GM21515 (cell line): ENCODE measurements around the gene MYCBPAP.

Source experiments
- ATAC-seq: cut with Tn5 transposase; IDR thresholded peaks from one replicate; pipeline ENCODE4 v1.9.1; 2021; ENCODE audit not compliant: unreplicated experiment

MYCBPAP gene

DNA sequence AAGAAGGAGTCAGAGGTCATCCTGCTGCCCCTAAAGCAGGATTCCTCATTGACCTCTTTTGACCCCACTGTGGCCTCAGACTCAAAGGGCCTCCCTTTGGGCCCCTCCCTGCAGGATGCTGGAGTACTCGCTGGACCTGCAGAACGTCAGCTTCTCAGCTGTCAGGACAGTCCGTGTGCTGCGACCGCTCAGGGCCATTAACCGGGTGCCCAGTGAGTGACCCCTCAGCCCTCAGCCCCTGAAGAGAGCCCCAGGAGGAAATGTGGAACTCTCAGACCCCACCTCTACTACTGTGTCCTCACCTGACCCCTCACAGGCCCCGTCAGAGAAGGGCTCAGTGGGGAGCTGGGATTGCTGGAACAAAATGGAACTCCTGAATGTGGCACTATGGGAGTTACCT, 61.4 kb downstream of the MYCBPAP start:
- no peak for ATAC-seq

DNA sequence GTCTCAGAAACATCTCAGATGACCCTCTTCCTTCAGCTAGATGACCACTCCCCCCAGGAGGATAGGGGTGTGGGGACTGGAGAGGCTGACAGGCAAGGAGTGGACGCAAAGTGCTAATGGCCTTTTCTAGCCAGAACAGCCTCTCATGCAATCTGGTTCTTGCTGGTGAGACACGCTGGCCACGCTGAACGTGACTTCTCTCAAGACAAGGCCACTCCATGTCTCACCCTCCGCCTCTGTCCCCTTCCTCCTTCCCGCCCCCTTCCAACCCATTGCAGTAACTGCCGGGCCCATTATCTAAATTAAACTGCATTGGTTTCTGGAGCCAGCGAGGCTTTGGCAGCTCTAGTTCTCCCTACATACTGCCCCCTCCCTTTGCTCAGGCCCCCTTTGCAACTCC, 61.8 kb downstream of the MYCBPAP start:
- no peak for ATAC-seq

DNA sequence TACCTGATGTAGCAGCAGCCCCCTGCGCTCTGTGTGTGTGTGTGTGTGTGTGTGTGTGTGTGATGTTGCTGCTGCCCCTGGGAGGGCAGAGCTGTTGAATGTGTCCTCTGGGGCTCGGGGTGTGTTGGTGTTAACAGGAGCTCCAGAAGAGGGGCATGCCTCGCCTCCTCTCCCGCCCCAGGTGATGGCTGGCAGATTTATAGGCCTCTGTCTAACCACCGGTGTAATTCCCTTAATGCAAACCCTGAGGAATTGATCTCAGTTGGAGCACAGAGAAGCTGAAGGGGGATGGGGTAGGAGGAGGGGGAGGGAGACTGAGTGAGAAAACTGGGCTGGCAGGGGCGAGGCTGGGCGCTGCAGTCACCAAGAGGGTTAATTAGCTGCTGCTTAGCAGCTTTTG, 62.3 kb downstream of the MYCBPAP start:
- ATAC-seq = no peak

- no peak for ATAC-seq
These were observed 63.4 kb downstream of the MYCBPAP start for GRCh38 chr17:50571681-50572080.

GRCh38 chr17:50572541-50572940, 64.3 kb downstream of the MYCBPAP start:
- ATAC-seq = no peak

- ATAC-seq = no peak
These were observed 65.8 kb downstream of the MYCBPAP start for GRCh38 chr17:50573866-50574611.

- no peak for ATAC-seq
These were observed 67.5 kb downstream of the MYCBPAP start for GRCh38 chr17:50575581-50576210.

DNA sequence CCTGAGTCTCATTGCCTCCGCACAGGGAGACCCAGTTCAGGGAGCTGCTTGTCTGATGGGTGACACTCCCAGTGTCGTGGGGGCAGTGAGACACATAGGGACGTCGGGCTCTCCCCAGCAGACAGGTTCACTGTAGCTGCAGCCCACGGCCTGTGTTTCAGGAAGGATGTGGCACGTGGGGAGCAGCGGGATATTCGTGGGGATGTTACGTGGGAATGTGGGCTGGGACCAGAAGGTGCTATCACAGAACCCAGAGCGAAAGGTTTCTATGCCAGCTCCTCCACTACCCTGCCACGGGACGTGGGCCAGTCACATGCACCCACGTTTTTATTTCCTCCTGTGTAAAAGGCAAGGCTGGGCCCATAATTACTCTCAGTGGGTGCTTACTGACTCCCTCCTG, 68.6 kb downstream of the MYCBPAP start:
- ATAC-seq = no peak

DNA sequence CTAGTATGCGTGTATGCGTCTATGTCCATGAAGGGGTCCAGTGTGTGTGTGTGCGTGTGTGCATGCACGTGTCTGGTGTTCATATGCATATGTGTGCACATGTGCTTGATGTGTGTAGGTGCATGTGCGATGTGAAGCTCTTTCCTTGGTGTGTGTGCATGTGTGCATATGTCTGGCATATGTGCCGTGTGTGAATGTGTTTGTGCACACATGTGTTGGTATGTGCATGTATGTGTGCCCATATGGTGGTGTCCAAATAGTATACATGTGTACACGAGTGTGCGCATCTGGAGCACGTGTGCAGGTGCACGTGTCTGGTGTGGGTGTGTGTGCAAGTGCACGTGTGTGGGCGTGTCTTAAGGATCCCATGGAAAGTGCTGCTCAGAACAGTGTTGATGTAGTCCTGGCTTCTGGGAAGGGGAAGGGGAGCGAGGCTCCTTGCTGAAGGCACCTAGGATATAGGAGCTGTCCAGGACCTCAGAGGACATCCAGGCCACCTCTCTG, 69.3 kb downstream of the MYCBPAP start:
- ATAC-seq = no peak

- ATAC-seq = no peak
These were observed 69.9 kb downstream of the MYCBPAP start for GRCh38 chr17:50578173-50578572.

DNA sequence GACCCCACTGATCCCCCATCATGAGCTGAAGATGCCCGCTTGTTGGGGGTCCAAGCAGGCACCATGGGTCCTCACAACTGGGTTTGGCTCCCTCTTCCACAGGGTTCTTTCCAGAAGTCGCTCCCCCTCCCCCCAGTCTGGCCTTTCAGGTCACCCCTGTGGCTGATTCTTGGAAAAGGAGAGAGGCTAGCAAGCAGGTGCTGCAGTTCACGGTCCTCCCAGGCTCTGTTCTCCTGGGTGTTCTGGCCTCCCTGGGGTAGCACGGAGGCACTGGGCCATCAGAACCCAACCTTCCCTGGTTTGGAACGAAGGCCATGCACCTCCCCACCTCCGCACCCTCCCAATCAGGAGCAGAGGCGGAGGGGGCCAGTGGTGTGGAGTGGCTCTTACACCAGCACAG, 71.2 kb downstream of the MYCBPAP start:
- ATAC-seq = no peak

- ATAC-seq = no peak
These were observed 72.4 kb downstream of the MYCBPAP start for GRCh38 chr17:50580646-50581045.
